A673 (cell line): ENCODE data around the gene MPZ. TPM values are rescaled to one million over a fixed set of nuclear protein-coding genes. Genes with fewer than 3 reads are reported as not detected.

Experiments
- BruUV-seq: library from RNA; stranded (reverse); fragments of 400-500 nt; replicated peaks from 2 replicates; lab custom pipeline; 2021; lab: Mats Ljungman, UMichigan
- CTCF ChIA-PET: fragments of 300-600 bp; sonication (Branson Sonifier 250); formaldehyde crosslinking; loops from one replicate; lab custom pipeline; 2022; ENCODE audit warnings: antibody characterized with exemption; lab: Charles Lee
- POLR2A ChIA-PET: fragments of 300-600 bp; sonication (Branson Sonifier 250); formaldehyde crosslinking; loops from one replicate; lab custom pipeline; 2022; ENCODE audit warnings: antibody characterized with exemption; ENCODE audit not compliant: low non-redundant PET; lab: Charles Lee
- DNase-seq: peaks from one replicate; pipeline ENCODE4 v3.0.0-alpha.2; 2015; ENCODE audit warnings: low spot score
- H3K27ac ChIP-seq: fragments of 200-600 bp; sonication (generic); 2 replicates; pipeline ENCODE4 v1.5.1; 2016; ENCODE audit warnings: mixed run types, low read depth, mild to moderate bottlenecking, mixed read lengths, antibody characterized with exemption, low read length; ENCODE audit not compliant: poor library complexity, severe bottlenecking
- H3K27me3 ChIP-seq: fragments of 200-600 bp; sonication (generic); replicated peaks from 2 replicates; pipeline ENCODE4 v1.6.1; 2017; ENCODE audit warnings: mixed run types, low read depth, mild to moderate bottlenecking, mixed read lengths, antibody characterized with exemption, low read length; ENCODE audit not compliant: insufficient read depth, poor library complexity
- H3K36me3 ChIP-seq: fragments of 200-600 bp; sonication (generic); 2 replicates; pipeline ENCODE4 v1.6.1; 2016; ENCODE audit warnings: mixed run types, mild to moderate bottlenecking, mixed read lengths, antibody characterized with exemption, low read length; ENCODE audit not compliant: insufficient read depth, poor library complexity, severe bottlenecking
- H3K4me1 ChIP-seq: fragments of 200-600 bp; sonication (generic); 2 replicates; pipeline ENCODE4 v1.6.1; 2017; ENCODE audit warnings: mixed run types, mild to moderate bottlenecking, mixed read lengths, antibody characterized with exemption, low read length; ENCODE audit not compliant: insufficient read depth, poor library complexity, severe bottlenecking
- H3K4me3 ChIP-seq: fragments of 200-600 bp; sonication (generic); 2 replicates; pipeline ENCODE4 v1.5.1; 2016; ENCODE audit warnings: low read depth, mixed run types, mild to moderate bottlenecking, mixed read lengths, low read length; ENCODE audit not compliant: poor library complexity, severe bottlenecking
- H3K9me3 ChIP-seq: fragments of 200-600 bp; sonication (generic); 2 replicates; pipeline ENCODE4 v1.6.1; 2016; ENCODE audit warnings: mixed run types, low read depth, mild to moderate bottlenecking, mixed read lengths, antibody characterized with exemption, low read length; ENCODE audit not compliant: poor library complexity, severe bottlenecking
- EZH2 ChIP-seq: fragments of 200-600 bp; sonication (generic); IDR thresholded peaks from 2 replicates; pipeline ENCODE4 v1.6.1; 2017; ENCODE audit warnings: borderline replicate concordance, low read depth, mild to moderate bottlenecking, mixed read lengths, antibody characterized with exemption, low read length; ENCODE audit not compliant: poor library complexity, severe bottlenecking
- intact Hi-C: fragments of 100-400 bp; cut with micrococcal nuclease; formaldehyde crosslinking; loops from one replicate; pipeline ENCODE4 v1.10.0; 2022; ENCODE audit not compliant: unreplicated experiment
- total RNA-seq: library from RNA; stranded (reverse); gene quantifications from 2 replicates; pipeline ENCODE4 v1.2.3, GENCODE V29; 2021
- TF ChIP-seq, protein P1 (sequence below): fragments of 300-800, 200-600 bp; sonication (generic); conservative IDR thresholded peaks from 2 replicates; pipeline ENCODE4 v1.5.1; 2017; ENCODE audit warnings: low read depth, mild to moderate bottlenecking, antibody characterized with exemption, low read length, moderate library complexity, mixed read lengths

The MPZ gene
- total RNA-seq, 1 experiment from 2014 or later: 2.8 TPM

DNA sequence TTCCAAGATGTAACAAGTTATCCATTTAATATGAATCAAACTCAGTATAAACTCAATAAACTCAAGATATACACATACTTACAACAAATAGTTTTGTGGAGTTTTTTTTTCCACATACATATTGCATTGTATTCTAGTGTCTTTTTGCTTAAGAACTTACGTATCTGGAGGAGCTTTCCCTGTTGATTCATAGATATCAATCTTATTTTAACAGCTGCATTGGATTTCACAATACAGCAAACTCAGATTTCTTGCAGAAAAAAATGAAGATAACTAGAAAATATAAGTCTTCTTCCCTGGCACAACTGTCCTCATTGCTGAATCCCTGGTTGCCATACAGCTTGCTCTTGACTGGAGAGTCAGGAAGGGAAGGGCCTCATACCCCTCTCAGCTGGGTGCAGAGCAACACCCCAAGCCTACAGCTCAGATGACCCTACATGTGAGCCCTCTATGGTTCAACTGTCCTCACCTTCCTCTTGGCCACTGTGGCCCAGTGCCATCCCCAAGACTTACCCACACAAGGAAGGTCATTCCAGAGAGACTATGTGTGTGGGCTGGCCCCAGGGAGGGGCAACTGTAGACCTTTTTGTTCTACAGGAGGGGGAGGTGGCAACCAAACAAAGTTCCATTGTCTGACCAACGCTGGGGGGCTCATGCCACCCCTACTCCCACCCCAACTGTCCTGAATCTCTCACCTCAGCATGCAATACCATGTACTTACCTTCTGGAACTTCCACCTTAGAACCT, 1.7 kb downstream of the MPZ start:
- CTCF ChIA-PET: no interaction called here
- no peaks in the 10 kb centered on the region for H3K27me3 ChIP-seq
- peaks cover 20% of the 10 kb centered on the region for H3K4me1 ChIP-seq
- no peak for DNase-seq
- no peak for TF ChIP-seq EZH2
- TF ChIP-seq, protein P1, sequence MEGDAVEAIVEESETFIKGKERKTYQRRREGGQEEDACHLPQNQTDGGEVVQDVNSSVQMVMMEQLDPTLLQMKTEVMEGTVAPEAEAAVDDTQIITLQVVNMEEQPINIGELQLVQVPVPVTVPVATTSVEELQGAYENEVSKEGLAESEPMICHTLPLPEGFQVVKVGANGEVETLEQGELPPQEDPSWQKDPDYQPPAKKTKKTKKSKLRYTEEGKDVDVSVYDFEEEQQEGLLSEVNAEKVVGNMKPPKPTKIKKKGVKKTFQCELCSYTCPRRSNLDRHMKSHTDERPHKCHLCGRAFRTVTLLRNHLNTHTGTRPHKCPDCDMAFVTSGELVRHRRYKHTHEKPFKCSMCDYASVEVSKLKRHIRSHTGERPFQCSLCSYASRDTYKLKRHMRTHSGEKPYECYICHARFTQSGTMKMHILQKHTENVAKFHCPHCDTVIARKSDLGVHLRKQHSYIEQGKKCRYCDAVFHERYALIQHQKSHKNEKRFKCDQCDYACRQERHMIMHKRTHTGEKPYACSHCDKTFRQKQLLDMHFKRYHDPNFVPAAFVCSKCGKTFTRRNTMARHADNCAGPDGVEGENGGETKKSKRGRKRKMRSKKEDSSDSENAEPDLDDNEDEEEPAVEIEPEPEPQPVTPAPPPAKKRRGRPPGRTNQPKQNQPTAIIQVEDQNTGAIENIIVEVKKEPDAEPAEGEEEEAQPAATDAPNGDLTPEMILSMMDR: no peak
- POLR2A ChIA-PET: no interaction called here
- intact Hi-C loops: no loop called here
- no TSS peak for BruUV-seq
- no peaks in the 10 kb centered on the region for H3K9me3 ChIP-seq
- no peak overlapping the region for H3K27ac ChIP-seq
- H3K4me3 ChIP-seq: no peak overlapping the region
- H3K36me3 ChIP-seq: no peaks in the 10 kb centered on the region

DNA sequence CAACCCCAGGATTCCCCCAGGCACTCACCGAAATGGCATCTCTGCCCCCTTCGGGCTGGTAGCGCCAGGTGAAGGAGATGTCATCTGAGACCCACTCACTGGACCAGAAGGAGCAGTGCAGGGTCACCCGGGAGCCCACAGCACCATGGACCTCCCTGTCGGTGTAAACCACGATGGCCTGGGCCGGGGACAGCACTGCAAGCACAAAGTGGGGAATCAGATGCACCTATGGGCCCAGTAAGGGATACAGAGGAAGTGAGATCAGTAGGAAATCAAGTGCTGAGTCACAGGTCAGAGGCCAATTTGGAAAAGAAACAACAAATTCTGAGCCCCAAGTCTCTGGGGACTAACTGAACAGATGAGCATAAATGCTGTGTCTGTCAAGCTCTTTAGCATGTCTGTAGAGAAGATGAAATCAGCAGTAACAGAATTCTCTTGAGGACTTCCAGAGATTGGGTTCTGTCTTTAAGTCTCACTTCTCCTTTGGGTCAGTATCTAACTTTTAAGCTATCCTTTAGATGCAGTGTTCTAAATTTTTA, 2.5 kb downstream of the MPZ start:
- DNase-seq: peak; percentile 83
- intact Hi-C loops: no loop called here
- TF ChIP-seq, protein P1: no peak
- TF ChIP-seq EZH2: no peak
- no peaks in the 10 kb centered on the region for H3K27me3 ChIP-seq
- no peak overlapping the region for H3K4me3 ChIP-seq
- peaks cover 20% of the 10 kb centered on the region for H3K4me1 ChIP-seq
- BruUV-seq: no TSS peak
- H3K9me3 ChIP-seq: no peaks in the 10 kb centered on the region
- H3K27ac ChIP-seq: peak overlapping the region; percentile 77
- ChIA-PET CTCF (no interaction called here), POLR2A (no interaction called here)
- H3K36me3 ChIP-seq: no peaks in the 10 kb centered on the region

GRCh38 chr1:161305867-161306519, 3.8 kb downstream of the MPZ start:
- intact Hi-C loops: no loop called here
- POLR2A ChIA-PET: no interaction called here

More at GRCh38 chr1:161305867-161306519, 3.8 kb downstream of the MPZ start:
- no TSS peak for BruUV-seq
- H3K27ac ChIP-seq: peak overlapping the region; percentile 35
- peaks cover 20% of the 10 kb centered on the region for H3K4me1 ChIP-seq
- CTCF ChIA-PET: interaction anchor here (0.6 kb wide), 3 partner anchors 70 to 520 kb away, joined by 5 to 6 read pairs (median 6); no protein-coding TSS in a partner anchor
- peak; percentile 25 for DNase-seq
- no peaks in the 10 kb centered on the region for H3K9me3 ChIP-seq
- TF ChIP-seq, protein P1: 0 out of 2 replicates have a peak, but pooled peaks have one; percentile 27
- TF ChIP-seq EZH2: no peak
- H3K4me3 ChIP-seq: peak overlapping the region; percentile 44
- H3K36me3 ChIP-seq: no peaks in the 10 kb centered on the region
- H3K27me3 ChIP-seq: no peaks in the 10 kb centered on the region
